HL-60/S4 (cell line): Measurements from ENCODE around the gene TBC1D22A.
"Not testable (repeated sequence)": the region's sequence is repeated elsewhere in the genome, so short reads cannot be mapped to it uniquely, and the experiment has no call there.

Experiments
- in situ Hi-C: fragments of 300-500 bp; cut with MboI; formaldehyde crosslinking; loops from 2 replicates; pipeline ENCODE4 v1.14.3; 2022; ENCODE audit warnings: low sequenced_read_pairs

TBC1D22A gene

DNA sequence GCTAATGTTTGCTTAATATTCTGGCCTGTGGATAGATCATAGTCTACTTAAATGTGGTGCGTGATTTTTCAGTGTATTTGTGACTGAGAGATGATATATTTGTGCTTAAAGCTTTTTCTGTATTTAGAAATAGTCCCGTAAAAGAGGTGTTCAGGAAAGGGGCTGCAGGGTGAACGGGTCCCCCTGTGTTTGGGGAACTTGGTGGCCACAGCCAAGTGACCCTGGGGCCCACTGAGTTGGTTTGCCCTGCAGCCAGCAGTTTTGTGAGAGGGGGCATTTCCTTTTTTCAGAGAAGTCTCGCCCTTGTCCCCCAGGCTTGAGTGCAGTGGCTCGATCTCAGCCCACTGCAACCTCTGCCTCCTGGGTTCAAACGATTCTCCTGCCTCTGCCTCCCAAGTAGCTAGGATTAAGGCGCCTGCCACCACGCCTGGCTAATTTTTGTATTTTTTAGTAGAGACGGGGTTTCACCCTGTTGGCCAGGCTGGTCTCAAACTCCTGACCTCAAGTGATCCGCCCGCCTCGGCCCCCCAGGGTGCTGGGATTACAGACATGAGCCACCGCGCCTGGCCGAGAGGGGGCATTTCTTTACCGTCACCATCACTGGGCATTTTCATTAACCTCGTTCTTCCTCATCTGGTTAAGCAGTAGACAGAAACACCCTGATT is 287.4 kb downstream of the TBC1D22A start:
- in situ Hi-C loops: not testable (repeated sequence)

DNA sequence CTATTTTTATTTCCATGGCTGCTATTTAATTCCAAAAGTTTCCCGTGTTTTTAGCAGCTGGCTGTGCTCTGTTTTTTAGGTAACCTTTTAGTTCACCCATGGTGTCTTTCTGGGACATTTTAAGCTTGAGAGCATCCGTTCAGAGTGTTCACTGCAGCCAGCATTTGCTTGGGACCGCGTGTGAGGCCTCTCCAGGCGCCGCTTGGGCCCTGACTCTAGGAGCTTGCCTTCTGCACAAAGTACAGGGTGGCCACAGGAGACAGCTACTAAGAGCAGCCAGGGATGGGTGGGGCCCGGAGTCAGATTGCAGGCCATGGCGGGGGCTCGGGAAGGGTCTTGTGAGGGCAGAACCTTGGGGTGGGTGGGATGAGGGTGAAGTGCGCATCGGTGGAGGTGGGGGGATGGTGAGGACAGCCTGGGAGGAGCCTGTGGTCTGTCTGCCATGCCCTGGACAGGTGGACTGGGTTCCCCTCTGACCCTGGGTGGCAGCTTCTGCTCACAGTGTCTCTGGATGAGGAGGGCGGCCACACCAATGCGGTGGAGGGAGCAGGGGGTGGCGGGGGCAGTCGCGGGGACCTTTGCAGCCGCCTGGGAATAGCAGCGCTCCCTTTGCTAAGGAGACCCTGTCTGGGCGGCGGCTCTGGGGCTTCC is 288.1 kb downstream of the TBC1D22A start:
- in situ Hi-C loops: no loop called here

DNA sequence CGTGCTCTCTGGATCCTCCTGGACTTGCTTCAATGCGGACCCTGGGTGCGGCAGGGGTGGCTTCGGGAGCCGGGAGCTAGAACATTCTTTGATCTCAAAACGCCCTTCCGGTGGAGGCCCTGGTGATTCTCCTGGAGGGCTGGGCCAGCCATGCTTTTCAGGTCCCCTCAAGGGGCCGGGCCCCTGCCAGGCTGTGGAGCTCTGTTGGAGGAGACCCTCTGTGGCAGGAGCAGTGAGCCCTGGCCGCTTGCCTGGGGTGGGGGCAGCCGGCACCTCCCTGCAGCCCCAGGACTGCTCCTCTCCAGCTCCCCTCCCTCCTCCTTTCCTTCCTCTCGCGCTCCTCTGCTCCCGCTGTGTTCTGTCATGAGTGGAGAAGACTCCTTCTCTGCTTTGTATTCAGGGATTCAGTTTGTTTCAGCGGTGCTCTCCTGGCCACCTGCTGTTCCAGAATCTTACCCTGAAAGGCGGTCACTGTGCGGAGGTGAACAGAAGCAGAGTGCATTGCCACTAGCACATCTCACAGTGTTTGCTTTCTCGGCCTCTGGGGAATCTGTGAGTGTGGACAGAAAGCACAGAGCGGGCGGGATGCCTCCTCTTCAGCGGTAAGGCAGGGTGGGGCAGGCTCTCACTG is 289.1 kb downstream of the TBC1D22A start:
- in situ Hi-C loops: no loop called here

DNA sequence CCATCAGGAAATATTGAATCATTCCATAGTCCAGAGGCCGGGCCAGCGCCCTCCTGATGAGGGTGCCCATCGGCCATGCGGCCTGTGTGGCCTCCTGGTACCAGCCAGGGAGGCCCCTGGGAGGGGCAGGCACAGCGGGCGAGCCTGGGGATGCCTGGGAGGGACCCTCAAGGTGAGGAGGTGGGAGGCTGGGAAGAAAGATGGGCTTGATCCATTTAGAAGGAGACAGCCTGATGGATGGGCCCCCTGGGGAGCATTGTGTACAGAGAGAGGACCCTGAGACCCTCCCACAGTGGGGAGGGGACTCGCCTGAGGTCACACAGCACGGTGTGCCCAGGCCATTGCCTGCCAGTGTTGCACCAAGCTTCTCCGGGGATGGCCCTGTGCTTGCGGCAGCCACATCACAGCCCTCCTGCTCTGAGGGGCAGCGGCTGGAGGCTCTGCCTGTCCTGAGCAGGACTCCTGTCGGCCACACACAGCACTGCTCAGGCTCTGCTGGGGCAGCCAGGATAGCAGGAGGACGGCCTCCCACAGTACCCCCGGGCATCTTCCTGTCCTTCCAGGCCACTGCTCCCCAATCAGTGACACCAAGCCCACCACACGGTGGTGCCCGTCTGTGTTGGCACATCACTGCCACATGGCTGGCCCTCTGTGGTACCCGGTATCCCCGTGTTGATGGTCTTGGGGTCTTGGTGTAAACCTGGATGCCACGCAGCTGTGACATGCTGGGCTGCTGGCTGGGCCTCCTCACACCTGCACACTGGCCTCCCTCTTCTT is 290.0 kb downstream of the TBC1D22A start:
- in situ Hi-C loops: no loop called here

DNA sequence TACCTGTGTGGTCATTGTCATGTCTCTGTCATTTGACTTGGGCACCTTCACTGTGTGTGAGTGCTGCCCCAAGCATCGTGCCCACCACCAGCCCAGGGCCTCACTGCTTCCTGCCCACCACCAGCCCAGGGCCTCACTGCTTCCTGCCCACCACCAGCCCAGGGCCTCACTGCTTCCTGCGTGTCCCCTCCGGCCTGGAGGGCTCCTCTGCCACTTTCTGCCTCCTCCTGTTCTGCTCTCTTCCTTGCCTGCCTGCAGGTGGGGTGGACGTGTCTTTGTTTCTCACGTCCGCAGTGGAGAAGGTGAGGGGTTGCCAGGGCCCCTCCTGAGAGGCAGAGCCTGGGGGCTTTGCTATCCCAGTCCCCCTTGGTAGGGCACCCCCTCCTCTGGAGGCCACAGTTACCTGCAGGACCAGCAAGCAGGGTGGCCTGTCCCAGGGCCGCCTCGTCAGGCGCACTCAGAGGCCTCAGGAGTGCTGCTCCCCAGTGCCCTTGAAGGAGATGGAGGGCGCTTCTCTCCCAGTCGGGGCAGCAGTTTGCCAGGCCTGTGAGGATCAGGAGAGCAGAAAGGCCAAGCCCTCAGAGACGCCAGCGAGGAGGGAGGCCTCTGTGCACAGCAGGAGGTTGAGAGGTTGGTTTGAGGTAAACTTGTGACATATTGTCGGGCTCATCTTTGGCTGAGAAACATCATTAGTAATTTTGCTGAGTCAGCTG is 290.7 kb downstream of the TBC1D22A start:
- in situ Hi-C loops: no loop called here

DNA sequence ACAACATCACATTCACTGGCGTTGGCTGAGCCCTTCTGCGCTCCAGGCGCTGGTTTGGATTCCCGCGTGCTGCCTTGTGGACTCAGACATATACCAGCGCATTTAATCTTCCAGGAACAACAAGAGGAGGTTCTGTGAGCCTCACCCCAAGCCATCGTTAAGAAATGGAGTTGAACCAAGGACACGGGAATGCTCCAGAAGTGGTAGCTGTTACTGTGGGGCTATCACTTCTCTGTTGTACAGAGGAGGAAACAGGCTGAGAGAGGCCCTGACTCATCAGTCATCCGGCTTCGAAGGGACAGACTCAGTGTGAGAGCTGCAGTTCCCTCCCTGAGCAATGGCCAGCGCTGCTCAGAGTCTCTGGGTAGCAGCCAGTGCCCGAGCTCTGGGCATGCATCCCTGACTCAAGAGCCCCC is 291.3 kb downstream of the TBC1D22A start:
- in situ Hi-C loops: no loop called here

DNA sequence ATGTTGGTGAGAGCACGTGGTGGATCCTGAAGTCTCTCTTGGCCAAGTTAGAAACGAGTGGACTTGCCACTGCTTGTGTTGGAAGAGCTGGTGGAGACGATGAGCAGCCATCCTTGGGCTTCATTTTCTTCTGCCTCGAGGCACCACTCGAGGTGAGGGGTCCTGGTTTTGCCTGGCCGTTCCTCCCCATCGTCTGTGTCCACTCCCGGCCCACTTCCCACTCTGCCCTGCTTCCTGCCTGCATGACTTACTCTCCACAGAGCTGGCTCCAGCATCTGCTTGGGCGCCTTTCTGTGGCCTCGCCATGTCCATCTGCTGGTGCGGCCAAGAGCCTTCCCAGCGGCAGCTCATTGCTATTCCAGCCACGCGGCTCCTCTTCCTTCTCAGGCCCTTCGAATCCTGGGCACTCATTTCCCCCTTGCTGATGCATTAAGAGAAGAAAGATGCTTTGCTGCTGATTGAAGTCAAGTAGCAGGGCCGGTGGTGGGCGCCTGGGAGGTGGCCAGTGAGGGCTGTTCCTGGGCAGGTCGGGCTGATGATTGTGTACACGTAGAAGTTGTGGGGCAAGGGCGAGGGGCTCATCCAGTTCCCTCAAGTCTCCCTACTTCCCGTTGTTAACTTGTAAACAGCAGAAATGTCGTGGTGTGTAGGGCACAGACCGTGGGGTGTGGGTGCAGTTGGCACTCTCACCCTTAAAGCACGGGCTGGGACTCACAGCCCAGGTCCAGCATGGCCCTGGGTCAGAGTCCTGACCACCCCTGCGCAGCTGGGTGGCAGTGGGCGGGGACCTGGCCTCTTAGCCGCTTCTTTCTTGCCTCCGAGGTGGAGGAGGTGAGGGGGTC is 292.0 kb downstream of the TBC1D22A start:
- in situ Hi-C loops: no loop called here

DNA sequence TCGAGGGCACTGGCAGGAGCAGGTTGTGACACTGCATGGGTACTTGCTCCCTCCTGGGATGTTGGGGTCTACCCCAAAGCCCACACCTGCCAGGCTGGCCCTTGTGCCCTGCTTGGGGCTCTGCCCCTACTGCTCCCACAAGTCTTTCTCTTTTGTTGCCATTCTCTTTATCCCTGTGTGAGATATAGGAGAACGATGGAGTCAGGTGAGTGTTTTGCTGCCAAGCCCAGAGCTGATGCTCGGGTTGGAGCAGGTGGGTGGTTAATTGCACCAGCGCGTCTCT is 292.6 kb downstream of the TBC1D22A start:
- in situ Hi-C loops: no loop called here

DNA sequence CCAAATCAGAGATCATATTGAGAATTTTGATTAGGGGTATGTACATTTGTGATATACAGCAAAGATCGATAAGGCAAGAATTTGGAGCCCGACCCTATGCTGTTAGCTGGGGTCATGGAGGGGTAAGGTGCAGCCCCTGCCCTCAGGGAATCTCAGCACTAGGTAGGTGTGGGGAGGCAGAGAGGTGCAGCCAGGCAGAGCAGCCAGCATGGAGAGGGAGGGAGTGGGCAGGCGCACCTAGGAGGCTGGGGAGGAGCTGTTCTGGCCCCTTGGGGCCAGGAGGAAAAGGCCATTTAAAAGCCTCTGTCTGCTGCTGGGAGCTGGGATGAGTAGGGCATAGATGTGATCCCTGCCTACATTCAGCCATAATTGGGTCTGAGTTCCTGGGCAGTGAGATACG is 293.0 kb downstream of the TBC1D22A start:
- in situ Hi-C loops: no loop called here

DNA sequence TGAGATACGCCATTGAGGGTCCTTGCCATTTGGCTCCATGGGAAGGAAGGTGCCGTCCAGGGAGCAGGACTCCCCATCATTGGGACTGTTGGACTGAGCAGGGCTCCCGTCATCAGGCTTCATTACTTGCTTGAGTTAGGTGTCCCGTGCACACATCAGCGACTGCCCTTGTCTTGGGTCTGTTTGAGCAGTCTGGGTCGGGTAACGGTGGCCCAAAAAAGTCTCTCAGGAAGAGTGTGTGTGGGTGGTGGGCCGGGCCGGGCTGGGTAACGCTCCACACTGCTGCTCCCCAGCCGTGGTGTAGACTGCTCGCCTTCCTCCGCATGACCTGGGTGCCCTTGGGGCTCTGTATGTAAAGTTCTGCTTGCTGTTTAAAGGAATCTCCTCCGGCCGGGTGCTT is 293.5 kb downstream of the TBC1D22A start:
- in situ Hi-C loops: no loop called here

DNA sequence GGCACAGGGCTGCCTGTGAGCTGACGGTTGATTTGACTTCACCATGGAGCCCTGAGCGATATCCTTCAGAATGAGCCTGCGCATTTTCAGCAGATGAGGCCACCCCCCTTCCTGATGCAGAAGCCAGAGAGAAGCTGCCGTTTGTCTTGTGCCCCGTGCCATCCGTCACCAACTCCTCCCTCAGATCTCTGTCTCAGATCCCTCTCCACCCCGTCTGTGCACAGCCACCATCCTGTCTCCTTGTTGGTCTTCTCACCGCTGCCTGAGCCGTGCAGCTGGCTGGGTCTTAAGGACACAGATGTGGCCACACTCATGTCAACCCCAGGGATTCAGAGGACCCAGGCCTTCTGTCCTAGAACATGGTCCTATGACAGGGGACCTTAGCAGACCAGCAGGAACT is 293.9 kb downstream of the TBC1D22A start:
- in situ Hi-C loops: no loop called here

DNA sequence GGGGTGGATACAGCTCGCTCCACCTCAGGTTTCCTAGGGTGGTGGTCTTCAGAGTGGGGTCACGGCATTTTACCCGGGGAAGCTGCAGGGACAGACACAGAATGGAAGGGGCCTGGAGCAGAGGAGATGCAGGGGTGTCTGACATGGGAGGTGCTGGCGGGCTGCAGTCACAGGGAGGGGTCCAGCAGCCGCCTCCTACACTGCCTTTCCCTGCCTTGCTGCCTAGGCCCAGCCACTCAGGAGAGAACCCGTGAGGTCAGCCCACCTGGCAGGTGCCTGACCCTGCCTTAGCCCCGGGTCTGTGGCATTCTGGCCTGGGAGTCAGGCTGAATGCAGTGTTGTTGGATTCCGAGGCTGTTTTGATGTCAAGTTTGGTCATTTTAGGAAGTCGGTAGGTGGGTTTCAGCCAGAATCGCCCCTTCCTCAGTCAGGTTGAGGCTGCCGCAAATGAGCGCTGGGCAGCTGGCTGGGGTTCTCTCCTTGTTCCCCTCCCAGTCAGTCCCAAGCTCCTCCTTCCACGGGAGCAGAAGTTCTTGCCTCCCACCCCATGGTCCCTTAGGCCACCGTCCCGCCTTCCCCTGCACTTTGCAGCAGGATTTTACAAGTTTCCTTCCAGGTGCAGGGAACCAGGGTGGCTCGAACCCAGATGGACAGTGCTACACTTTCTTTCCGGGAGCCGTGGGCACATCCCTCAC is 294.5 kb downstream of the TBC1D22A start:
- in situ Hi-C loops: no loop called here

DNA sequence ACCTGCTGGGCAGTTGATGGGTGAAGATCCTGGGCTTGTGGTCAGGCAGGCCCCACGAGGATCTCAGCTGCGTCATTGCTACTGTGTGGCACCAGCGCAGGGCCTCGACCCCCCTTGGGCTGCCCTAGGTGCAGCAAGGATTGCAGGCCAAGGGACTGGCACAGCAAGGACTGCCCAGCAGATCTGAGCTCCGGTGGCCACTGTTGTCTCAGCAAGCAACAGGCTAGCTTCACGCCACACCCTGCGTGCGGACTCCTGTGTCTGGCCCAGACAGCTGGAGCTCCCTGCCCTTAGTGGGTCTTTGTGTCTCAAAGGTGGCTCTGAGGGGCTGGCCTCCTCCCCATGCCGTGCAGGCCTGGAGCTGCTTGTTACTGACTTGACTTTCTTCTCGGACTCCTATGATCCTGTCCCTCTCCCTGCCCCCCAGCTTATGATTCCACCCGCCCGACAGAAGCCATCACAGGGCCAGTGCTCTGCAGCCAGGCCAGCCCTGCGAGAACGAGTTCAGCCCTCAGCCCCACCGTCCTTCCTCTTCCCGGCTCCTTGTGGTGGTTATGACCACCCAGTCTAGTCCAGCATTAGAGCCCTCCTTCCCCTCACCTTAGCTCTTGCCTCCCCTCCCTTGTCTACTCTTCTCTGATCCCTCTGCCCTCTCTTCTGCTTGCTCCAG is 295.6 kb downstream of the TBC1D22A start:
- in situ Hi-C loops: no loop called here

DNA sequence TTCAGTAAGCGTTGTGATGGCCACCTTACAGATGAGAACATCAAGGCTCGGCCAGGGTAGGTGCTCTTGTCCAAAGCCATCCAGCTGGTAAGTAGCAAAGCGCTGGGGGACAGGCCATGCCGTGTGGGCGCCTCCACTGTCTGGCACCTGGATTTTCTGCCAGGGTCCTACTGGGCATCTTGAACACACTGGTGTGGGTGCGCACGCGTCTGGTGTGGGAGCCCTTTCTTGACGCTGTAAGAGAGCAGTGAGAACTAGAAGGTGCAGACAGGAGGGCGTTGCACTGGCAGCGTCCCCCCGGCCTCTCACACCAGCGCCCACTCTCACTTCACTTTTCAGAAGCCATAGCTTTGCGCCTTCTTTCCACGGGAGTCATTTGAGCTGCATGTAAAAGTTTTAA is 296.6 kb downstream of the TBC1D22A start:
- in situ Hi-C loops: no loop called here

DNA sequence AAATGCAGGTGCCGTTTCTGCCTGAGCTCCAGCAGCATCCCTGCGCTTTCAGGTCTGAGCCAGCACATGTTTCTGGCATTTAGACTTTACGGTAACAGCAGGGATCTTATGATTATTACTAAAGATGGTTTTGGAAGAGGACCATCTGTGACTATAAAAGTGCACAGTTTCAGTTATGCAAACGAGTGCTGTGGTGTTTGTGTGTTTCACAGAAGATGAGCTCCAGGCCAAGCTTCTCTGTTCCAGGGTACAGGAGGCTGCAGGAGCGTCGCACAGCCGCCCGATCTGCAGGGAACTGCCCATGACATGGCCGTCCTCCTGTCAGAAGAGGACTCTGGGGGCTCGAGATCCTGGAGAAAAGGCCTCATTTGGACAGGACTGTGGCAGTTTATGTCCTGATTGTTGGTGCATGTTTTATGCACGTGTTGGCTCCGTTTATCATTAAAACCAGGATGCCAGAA is 297.3 kb downstream of the TBC1D22A start:
- in situ Hi-C loops: no loop called here

DNA sequence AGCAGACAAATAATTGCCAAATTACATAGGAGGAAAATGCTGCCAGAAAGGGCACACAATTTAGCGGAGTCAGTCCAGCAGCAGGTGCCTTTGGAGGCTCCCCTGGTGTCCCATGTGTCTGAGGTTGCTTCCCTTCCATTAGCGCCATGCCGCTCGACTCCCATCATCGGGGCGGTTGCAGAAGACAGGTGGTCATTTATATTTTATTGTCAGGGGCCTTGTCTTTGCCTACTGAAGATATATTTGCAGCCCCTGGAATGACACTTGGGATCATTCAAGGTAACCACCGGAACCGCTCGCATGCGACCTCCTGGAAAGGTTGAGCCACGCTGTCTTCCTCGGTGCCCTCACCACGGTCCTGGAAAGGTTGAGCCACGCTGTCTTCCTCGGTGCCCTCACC is 298.3 kb downstream of the TBC1D22A start:
- in situ Hi-C loops: no loop called here

DNA sequence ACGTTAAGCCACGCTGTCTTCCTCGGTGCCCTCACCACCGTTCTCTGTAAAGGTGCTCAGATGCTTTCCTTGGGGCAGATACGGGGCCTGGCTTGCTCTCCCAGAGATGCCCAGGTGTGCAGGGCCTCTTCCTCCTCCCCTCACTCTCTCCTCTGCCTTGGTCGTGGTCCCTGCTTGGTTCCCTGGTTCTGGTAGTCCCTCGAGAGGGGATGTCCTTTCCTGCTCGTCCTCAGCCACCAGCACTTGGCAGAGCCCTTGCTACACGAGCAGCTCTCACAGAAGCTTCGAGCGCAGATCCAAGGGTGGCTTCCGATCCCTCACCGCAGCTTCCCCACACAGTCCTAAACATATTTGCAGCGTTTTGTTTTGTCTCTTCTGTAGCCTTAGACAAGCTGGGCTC is 298.8 kb downstream of the TBC1D22A start:
- in situ Hi-C loops: no loop called here

DNA sequence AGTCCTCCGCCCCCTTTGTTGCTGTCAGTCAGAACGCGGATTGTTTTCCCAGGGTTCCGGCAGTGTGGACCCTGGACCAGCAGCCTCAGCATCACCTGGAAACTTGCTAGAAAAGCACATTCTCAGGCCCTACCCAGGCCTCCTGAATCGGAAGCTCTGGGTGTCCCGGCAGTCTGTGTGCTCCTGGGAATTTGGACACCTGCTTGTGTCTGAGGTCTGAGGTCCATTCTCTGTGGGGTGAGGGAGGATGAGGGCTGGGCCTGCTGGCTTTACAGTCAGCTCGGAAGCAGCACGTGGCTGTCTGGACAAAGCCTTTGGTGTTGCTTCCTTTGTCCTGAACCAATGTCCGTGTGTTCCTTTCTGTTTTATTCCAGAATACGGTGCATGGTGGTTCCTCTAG is 299.7 kb downstream of the TBC1D22A start:
- in situ Hi-C loops: no loop called here

DNA sequence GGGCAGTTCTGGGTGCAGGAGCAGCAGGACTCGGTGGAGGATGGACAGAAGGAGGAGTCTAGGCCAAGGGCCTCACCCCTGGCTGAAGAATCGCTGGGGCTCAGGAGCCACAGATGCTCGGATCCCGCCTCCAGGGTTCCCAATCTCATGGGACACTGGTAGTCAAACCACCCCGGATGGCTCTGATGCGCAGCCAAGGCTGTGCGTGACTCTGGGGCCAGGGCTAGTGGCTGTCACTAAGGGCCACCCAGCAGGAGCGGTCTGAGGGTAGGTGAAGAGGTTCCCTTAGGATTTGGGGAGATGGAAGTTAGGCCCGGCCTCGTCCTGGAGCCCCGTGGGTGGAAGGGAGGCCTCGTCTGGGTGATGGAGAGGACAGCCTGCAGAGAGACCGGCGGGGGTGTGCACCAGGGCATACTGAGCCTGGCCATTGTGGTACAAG is 300.6 kb downstream of the TBC1D22A start:
- in situ Hi-C loops: no loop called here
